Right renal cortex interstitium (tissue), 3 donors: ENCODE results near the gene MSRB3. TPM values are rescaled to one million over a fixed set of nuclear protein-coding genes. Genes with fewer than 3 reads are reported as not detected.

ENCODE experiments used
- DNase-seq, 3 donors: peaks; one replicate each; pipeline ENCODE4 v3.0.0-alpha.2; 2013; ENCODE audit warnings: low read depth in 3 of 3, low spot score in 2 of 3
- polyA plus RNA-seq, 3 donors: library from polyadenylated mRNA; unstranded; fragments of 120-200 nt; gene quantifications; one replicate each; pipeline ENCODE4 v1.2.1, GENCODE V29; 2013; ENCODE audit not compliant: insufficient read length in 3 of 3

The MSRB3 gene
- polyA plus RNA-seq, 3 donors = 21.7 to 23.7 (median 22.4) TPM

GRCh38 chr12:65384240-65384639, 105.8 kb downstream of the MSRB3 start:
- DNase-seq = no peak

GRCh38 chr12:65387396-65387795, 108.9 kb downstream of the MSRB3 start:
- DNase-seq = no peak

DNA sequence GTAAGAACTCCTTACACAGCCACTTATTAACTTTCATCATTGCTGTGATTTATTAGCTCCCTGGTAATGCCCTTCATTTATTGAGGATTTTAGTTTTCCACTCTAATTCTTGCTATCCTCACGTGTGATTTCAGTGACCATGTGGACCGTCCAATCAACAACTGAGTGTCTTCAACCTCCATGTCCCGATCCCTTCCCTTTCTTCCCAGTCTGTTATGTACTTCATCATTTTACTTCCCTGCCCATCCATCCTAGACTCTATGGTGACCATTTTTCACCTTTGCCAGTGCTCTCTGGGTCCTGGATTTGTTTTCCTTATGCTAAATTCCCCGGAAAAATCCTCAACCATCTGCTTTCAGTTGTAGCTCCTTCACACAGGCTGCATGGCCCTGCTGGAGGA, 111.0 kb downstream of the MSRB3 start:
- no peak for DNase-seq

- DNase-seq = no peak
These were observed 113.2 kb downstream of the MSRB3 start for GRCh38 chr12:65391711-65392110.

DNA sequence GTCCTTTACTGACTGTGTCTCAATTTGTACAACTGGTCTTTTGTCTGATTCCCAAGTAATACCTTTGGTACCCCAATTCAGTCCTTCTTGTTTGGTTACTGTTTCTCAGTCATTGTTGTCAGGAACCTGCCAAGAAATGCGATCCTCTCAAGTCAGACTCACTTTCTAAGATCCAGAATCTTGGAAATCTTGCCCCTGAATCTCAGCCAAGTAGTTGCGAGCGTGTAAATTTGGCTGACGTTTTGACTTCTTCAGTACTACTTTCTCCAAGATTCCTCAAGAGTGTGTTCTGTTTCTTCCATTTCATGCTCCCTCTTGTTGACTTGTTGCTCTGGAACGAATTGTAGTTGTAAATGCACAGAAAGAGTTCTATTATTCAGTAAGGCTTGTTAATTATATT, 114.0 kb downstream of the MSRB3 start:
- no peak for DNase-seq

DNA sequence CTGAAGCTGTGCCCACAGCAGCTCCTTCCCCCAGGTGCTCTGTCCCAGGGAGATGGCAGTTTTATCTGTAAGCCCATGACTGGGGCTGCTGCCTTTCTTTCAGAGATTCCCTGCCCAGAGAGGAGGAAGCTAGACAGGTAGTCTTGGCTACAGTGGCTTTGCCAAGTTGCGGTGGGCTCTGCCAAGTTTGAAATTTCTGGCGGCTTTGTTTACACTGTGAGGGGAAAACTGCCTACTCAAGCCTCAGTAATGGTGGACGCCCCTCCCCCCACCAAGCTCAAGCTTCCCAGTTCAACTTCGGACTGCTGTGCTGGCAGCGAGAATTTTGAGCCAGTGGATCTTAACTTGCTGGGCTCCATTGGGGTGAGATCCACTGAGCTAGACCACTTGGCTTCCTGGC, 124.7 kb downstream of the MSRB3 start:
- DNase-seq = no peak

GRCh38 chr12:65407388-65408149, 129.1 kb downstream of the MSRB3 start:
- DNase-seq = no peak

- no peak for DNase-seq
These were observed 130.0 kb downstream of the MSRB3 start for GRCh38 chr12:65408441-65408840.

DNA sequence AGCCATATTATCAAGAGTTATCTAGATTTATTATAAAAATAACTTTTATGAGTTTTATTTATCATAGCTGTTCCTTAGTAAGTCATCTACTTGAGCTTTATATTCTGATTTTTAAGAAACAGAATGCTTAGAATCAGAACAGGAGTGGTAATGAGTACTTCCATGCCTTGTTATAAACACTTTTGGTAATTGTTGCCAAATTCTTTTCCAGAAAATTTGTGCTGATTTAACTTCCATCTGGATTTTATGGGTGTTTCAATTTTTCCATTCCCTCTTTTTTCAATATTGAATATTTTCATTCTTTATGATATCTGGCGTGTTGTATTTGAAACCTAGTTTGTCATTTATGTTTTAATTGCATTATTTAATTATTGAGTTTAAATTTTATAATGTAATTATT, 131.2 kb downstream of the MSRB3 start:
- no peak for DNase-seq

DNA sequence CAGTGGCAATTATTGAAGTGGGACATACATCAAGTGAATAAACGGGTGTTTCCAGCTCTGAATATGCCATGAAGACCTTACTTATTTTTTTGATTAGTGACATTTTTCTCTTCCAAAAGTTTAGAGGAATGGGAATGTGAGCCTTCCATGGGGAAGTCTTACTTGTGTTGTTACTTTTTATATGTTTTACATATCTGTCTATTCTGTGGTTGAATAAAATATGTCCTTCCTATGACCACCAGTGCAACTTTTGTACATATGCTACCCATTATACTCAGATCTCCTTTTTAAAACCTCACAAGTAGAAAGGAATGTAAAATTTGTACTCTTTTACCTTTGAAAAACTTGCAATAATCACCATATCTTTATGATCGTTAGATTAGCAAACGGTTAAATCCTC, 132.7 kb downstream of the MSRB3 start:
- DNase-seq = no peak

GRCh38 chr12:65414526-65414925, 136.0 kb downstream of the MSRB3 start:
- no peak for DNase-seq

GRCh38 chr12:65415826-65416225, 137.3 kb downstream of the MSRB3 start:
- DNase-seq = no peak

- no peak for DNase-seq
These were observed 141.0 kb downstream of the MSRB3 start for GRCh38 chr12:65419284-65420072.

GRCh38 chr12:65420941-65421340, 142.5 kb downstream of the MSRB3 start:
- DNase-seq = no peak

GRCh38 chr12:65427646-65428045, 149.2 kb downstream of the MSRB3 start:
- no peak for DNase-seq

DNA sequence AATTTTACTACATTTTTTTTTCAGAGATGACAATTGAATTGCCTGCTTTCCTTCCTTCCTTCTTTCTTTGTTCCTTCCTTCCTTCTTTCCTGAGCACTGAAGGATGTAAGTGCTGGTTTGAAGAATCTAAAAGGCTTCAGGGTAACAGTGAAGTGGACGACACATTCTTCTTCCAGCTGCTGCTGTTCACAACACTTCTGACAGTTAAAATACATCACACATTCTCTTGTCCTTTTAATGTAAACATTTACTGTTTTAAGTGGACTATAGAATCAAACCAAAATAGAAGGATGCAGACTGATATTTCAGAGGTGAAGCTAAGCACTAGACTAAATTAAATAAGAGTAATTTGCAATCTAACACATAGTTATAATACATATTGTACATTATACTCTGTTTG, 151.5 kb downstream of the MSRB3 start:
- no peak for DNase-seq

- DNase-seq = no peak
These were observed 152.3 kb downstream of the MSRB3 start for GRCh38 chr12:65430571-65431306.

- no peak for DNase-seq
These were observed 153.6 kb downstream of the MSRB3 start for GRCh38 chr12:65432114-65432513.

DNA sequence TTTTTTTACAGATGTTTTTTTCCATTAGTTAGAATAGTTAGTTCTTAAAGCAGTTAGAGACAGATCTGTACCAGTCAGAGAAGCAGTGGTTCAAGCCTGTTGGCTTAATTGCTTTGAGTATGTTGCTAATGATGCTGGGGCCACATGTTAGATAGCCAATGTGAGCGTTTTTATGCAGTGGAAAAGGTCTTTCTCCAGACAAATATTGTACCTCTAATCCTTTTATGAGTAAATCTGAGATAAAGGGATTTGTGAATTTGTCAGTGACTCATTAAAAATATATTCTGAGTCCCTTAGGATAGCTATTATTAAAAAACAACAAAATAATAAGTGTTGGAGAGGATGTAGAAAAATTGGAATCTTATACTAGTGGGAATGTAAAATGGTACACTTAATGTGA, 154.2 kb downstream of the MSRB3 start:
- no peak for DNase-seq

- DNase-seq = no peak
These were observed 156.3 kb downstream of the MSRB3 start for GRCh38 chr12:65434737-65435136.

DNA sequence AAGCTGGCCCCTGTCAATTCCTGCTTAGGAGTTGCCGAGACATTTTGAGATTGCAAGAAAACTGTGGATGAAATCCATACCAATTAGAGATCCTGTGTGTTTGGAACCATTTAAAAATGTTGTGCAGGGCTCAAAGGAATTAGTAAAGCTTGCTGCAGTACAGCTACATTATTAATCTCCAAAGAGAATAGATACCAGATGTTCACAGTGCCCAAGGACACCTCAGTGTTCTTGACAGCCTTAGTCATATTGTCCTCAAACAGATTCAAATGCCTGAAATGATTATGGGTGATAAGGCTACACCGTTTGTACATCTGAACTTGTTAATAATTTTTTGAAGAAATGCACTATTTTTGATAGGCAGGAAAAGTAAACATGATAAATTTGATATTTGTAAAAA, 164.6 kb downstream of the MSRB3 start:
- no peak for DNase-seq

DNA sequence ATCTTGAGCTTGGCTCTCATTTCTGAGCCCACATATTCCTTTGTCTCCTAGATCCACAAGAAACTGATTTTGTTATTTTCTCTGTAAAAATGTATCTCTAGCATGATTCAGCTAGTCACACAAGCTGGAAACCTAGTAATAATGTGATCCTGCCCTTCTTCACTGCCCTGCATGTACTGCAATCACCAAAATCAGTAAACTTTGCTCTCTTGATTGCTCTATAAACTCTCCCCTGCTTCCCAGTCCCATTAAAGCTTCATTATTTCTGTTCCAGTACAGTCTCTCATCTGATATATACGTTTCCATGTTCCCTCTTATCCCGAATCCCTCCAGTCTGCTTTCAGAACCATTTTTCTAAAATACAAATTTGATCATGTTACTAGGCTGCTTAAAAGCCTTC, 166.5 kb downstream of the MSRB3 start:
- DNase-seq = no peak
